ENCODE measurements around the gene HIRA.

DNA sequence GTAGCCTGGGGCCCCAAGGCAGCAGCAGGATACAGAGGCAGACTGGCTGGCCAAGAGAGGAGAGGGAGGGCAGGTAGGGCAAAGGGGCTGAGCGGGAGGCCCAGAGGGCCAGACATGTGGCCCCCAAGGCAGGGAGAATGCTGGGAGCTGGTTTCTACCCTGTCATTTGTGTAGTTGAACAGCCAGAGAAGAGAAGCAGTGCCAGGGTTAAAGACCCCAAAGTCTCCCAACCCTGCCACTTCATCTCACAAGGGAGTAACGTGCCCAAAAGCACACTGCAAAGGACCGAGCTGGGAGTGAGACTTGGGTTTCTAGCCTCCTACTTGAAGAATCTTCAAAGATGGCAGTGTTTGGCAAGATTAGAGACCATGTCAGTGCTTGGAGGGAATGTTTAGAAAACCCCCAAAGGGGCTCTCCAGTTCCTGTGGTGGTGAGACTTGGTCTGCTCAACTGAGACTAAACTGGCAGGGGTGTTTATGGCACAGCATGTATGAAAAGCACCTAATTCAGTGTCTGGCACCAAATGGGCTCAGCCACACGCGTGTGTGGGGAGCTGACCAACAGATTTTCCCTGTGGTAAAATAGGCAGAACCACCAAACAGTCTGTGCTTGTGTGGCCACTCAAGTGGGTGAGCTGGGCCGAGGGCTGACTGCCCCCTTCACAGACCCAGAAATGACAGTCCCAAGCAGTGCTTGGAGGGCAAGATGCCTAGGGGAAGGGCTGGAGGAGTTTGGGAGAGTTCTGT, 71.8 kb downstream of the HIRA start:
- TF ChIP-seq TAF1 (IDR thresholded peaks at IDR 0.05; ENCODE audit: low read depth, low read length) (no peak), RXRA (IDR thresholded peaks at IDR 0.05; ENCODE audit: insufficient read depth, low read depth, low read length) (no peak), CHD2 (IDR thresholded peaks at IDR 0.05; ENCODE audit: low read length) (no peak), CEBPB (IDR thresholded peaks at IDR 0.05; ENCODE audit: low read depth, low read length) (no peak), HDAC6 (IDR thresholded peaks at IDR 0.05; ENCODE audit: low read depth, low read length) (no peak), YY1 (IDR thresholded peaks at IDR 0.05; ENCODE audit: low read depth, low read length) (no peak), EZH2 (IDR thresholded peaks at IDR 0.05; ENCODE audit: low read depth, low read length, severe bottlenecking) (no peak), SIN3A (conservative IDR thresholded peaks at IDR 0.05 in 1 of 2, IDR thresholded peaks at IDR 0.05 in 1 of 2; ENCODE audit: low read depth in 1 of 2, low read length in 2 of 2) (no peak), TEAD4 (IDR thresholded peaks at IDR 0.05; ENCODE audit: low read depth, low read length) (no peak)
- TF ChIP-seq, protein P1, sequence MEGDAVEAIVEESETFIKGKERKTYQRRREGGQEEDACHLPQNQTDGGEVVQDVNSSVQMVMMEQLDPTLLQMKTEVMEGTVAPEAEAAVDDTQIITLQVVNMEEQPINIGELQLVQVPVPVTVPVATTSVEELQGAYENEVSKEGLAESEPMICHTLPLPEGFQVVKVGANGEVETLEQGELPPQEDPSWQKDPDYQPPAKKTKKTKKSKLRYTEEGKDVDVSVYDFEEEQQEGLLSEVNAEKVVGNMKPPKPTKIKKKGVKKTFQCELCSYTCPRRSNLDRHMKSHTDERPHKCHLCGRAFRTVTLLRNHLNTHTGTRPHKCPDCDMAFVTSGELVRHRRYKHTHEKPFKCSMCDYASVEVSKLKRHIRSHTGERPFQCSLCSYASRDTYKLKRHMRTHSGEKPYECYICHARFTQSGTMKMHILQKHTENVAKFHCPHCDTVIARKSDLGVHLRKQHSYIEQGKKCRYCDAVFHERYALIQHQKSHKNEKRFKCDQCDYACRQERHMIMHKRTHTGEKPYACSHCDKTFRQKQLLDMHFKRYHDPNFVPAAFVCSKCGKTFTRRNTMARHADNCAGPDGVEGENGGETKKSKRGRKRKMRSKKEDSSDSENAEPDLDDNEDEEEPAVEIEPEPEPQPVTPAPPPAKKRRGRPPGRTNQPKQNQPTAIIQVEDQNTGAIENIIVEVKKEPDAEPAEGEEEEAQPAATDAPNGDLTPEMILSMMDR (IDR thresholded peaks at IDR 0.05; ENCODE audit: control extremely low read depth in 1 of 3, insufficient read depth in 1 of 3, low read depth in 1 of 3, low read length in 3 of 3): no peak
- TF ChIP-seq, protein P2, sequence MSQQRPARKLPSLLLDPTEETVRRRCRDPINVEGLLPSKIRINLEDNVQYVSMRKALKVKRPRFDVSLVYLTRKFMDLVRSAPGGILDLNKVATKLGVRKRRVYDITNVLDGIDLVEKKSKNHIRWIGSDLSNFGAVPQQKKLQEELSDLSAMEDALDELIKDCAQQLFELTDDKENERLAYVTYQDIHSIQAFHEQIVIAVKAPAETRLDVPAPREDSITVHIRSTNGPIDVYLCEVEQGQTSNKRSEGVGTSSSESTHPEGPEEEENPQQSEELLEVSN (IDR thresholded peaks at IDR 0.05): no peak
